NT2/D1 (cell line): Measurements from ENCODE around the gene DLGAP3.
A peak's percentile ranks its signal among the peaks of the same experiment; 100 is the strongest.
"Not testable (repeated sequence)": the region's sequence is repeated elsewhere in the genome, so short reads cannot be mapped to it uniquely, and the experiment has no call there.

ENCODE experiments used
- DNase-seq: peaks from one replicate; pipeline ENCODE4 v3.0.0-alpha.2; 2011; ENCODE audit warnings: low read depth, low spot score
- H3K27me3 ChIP-seq: 2 replicates; pipeline ENCODE4 v1.6.0; 2011; ENCODE audit warnings: mild to moderate bottlenecking; ENCODE audit not compliant: insufficient read length, insufficient read depth
- H3K36me3 ChIP-seq: 2 replicates; pipeline ENCODE4 v1.6.1; 2011; ENCODE audit warnings: mild to moderate bottlenecking, low read length, mixed read lengths; ENCODE audit not compliant: insufficient read depth, insufficient read length
- H3K4me1 ChIP-seq: 2 replicates; pipeline ENCODE4 v1.5.1; 2011; ENCODE audit not compliant: insufficient read depth, insufficient read length
- H3K4me3 ChIP-seq: 2 replicates; pipeline ENCODE4 v1.5.1; 2011; ENCODE audit warnings: low read depth; ENCODE audit not compliant: insufficient read length
- H3K9ac ChIP-seq: 2 replicates; pipeline ENCODE4 v1.6.0; 2011; ENCODE audit warnings: low read depth; ENCODE audit not compliant: insufficient read length
- H3K9me3 ChIP-seq: 2 replicates; pipeline ENCODE4 v1.5.1; 2011; ENCODE audit warnings: mild to moderate bottlenecking, low read length; ENCODE audit not compliant: insufficient read depth
- SUZ12 ChIP-seq: IDR thresholded peaks from 2 replicates; pipeline ENCODE4 v1.6.1; 2011; ENCODE audit not compliant: insufficient read length, insufficient read depth; ENCODE audit errors: extremely low read depth
- YY1 ChIP-seq: IDR thresholded peaks from 2 replicates; pipeline ENCODE4 v1.6.1; 2011; ENCODE audit not compliant: insufficient read length, insufficient read depth
- ZNF274 ChIP-seq: IDR thresholded peaks from 2 replicates; pipeline ENCODE4 v1.6.1; 2011; ENCODE audit warnings: mild to moderate bottlenecking, low read depth, low read length

Gene DLGAP3

GRCh38 chr1:34946211-34946610, 16.8 kb upstream of the DLGAP3 start:
- no peaks in the 10 kb centered on the region for H3K4me1 ChIP-seq
- no peaks in the 10 kb centered on the region for H3K36me3 ChIP-seq
- H3K27me3 ChIP-seq = no peaks in the 10 kb centered on the region
- no peak overlapping the region for H3K9ac ChIP-seq
- TF ChIP-seq SUZ12 (no peak), YY1 (no peak), ZNF274 (no peak)
- no peak for DNase-seq
- peaks cover 10% of the 10 kb centered on the region for H3K9me3 ChIP-seq
- H3K4me3 ChIP-seq = no peak overlapping the region

- H3K27me3 ChIP-seq, H3K4me1 ChIP-seq, H3K36me3 ChIP-seq, H3K4me3 ChIP-seq, H3K9ac ChIP-seq, H3K9me3 ChIP-seq, DNase-seq: not testable (repeated sequence)
Measured at GRCh38 chr1:34941798-34942197, 12.3 kb upstream of the DLGAP3 start.

- no peaks in the 10 kb centered on the region for H3K9me3 ChIP-seq
- H3K9ac ChIP-seq = no peak overlapping the region
- H3K36me3 ChIP-seq = no peaks in the 10 kb centered on the region
- H3K4me3 ChIP-seq = no peak overlapping the region
- H3K4me1 ChIP-seq = peaks cover 7% of the 10 kb centered on the region
- H3K27me3 ChIP-seq = peaks cover 36% of the 10 kb centered on the region
- DNase-seq = no peak
- TF ChIP-seq SUZ12 (no peak), ZNF274 (no peak)
Measured at GRCh38 chr1:34930702-34931071, 1.2 kb upstream of the DLGAP3 start.

- H3K4me1 ChIP-seq = peaks cover 7% of the 10 kb centered on the region
- H3K27me3 ChIP-seq = peaks cover 42% of the 10 kb centered on the region
- no peaks in the 10 kb centered on the region for H3K36me3 ChIP-seq
- H3K9ac ChIP-seq = peak overlapping the region; percentile 83
- TF ChIP-seq SUZ12 = no peak
- TF ChIP-seq ZNF274 = no peak
- no peak for TF ChIP-seq YY1
- H3K9me3 ChIP-seq = no peaks in the 10 kb centered on the region
- peak; percentile 42 for DNase-seq
- H3K4me3 ChIP-seq = peak overlapping the region; percentile 68
Measured at GRCh38 chr1:34929853-34930701, 627 bp upstream of the DLGAP3 start.

GRCh38 chr1:34928699-34929496, 552 bp downstream of the DLGAP3 start:
- Histone ChIP-seq H3K9me3 (no peaks in the 10 kb centered on the region), H3K9ac (peak overlapping the region; percentile 76), H3K4me3 (peak overlapping the region; percentile 68), H3K36me3 (no peaks in the 10 kb centered on the region), H3K27me3 (peaks cover 53% of the 10 kb centered on the region), H3K4me1 (peaks cover 7% of the 10 kb centered on the region)
- no peak for DNase-seq
- TF ChIP-seq YY1 = no peak
- no peak for TF ChIP-seq ZNF274
- TF ChIP-seq SUZ12 = no peak

- Histone ChIP-seq H3K9ac (peak overlapping the region; percentile 76), H3K27me3 (peaks cover 59% of the 10 kb centered on the region)
Measured at GRCh38 chr1:34928066-34928696, 1.3 kb downstream of the DLGAP3 start.

GRCh38 chr1:34927316-34927715, 2.1 kb downstream of the DLGAP3 start:
- no peaks in the 10 kb centered on the region for H3K36me3 ChIP-seq
- DNase-seq = no peak
- TF ChIP-seq SUZ12 = no peak
- TF ChIP-seq YY1 = no peak
- no peak for TF ChIP-seq ZNF274
- no peak overlapping the region for H3K9ac ChIP-seq
- H3K27me3 ChIP-seq = peaks cover 59% of the 10 kb centered on the region
- H3K4me3 ChIP-seq = no peak overlapping the region
- peaks cover 7% of the 10 kb centered on the region for H3K4me1 ChIP-seq
- no peaks in the 10 kb centered on the region for H3K9me3 ChIP-seq

More at GRCh38 chr1:34928066-34928696, 1.3 kb downstream of the DLGAP3 start:
- peak overlapping the region; percentile 68 for H3K4me3 ChIP-seq
- peaks cover 7% of the 10 kb centered on the region for H3K4me1 ChIP-seq
- H3K36me3 ChIP-seq = no peaks in the 10 kb centered on the region
- TF ChIP-seq ZNF274 = no peak
- TF ChIP-seq YY1 = no peak
- TF ChIP-seq SUZ12 = no peak
- DNase-seq = no peak
- H3K9me3 ChIP-seq = no peaks in the 10 kb centered on the region
